Endothelial cell of umbilical vein (primary cell): Measurements from ENCODE around the gene MEIOSIN. TPM values are rescaled to one million over a fixed set of nuclear protein-coding genes. Genes with fewer than 3 reads are reported as not detected.

ENCODE experiments used
- BruUV-seq: library from RNA; stranded (reverse); fragments of 400-500 nt; replicated peaks from 2 replicates; lab custom pipeline; 2021; lab: Mats Ljungman, UMichigan
- CTCF ChIA-PET: fragments of 300-600, 350-600 bp; sonication (Branson Sonifier 250); formaldehyde crosslinking; loops from one replicate; lab custom pipeline; 2021; ENCODE audit warnings: antibody characterized with exemption, inconsistent platforms; lab: Charles Lee
- POLR2A ChIA-PET: fragments of 300-600, 350-600 bp; sonication (Branson Sonifier 250); formaldehyde crosslinking; loops from one replicate; lab custom pipeline; 2021; ENCODE audit warnings: antibody characterized with exemption, inconsistent platforms; lab: Charles Lee
- DNase-seq: peaks from one replicate; pipeline ENCODE4 v3.0.0-alpha.2; 2011; ENCODE audit warnings: low read depth, low spot score
- FAIRE-seq: peaks from 2 replicates; lab custom pipeline; 2011; peaks lifted over from hg19 to GRCh38; lab: Jason Lieb, UNC
- H2AFZ ChIP-seq: 2 replicates; pipeline ENCODE4 v1.6.0; 2012; ENCODE audit warnings: low read depth, low read length, control low read depth, inconsistent platforms
- H3K27ac ChIP-seq: 2 replicates; pipeline ENCODE4 v1.5.1; 2011; ENCODE audit warnings: low read depth, mild to moderate bottlenecking, control low read depth, low read length, moderate library complexity; ENCODE audit not compliant: insufficient read depth
- H3K27me3 ChIP-seq, 2 experiments: 2 replicates each; pipeline versions ENCODE4 v1.6.0 to v1.6.1; 2011; ENCODE audit warnings: low read length in 2 of 2, mixed read lengths in 1 of 2; ENCODE audit not compliant: control insufficient read depth in 2 of 2, insufficient read depth in 2 of 2
- H3K36me3 ChIP-seq, 2 experiments: 2 replicates in 1 of 2; 3 replicates in 1 of 2; pipeline ENCODE4 v1.5.1; 2011; ENCODE audit warnings: low read length in 2 of 2, mild to moderate bottlenecking in 1 of 2, moderate library complexity in 1 of 2; ENCODE audit not compliant: control insufficient read depth in 2 of 2, insufficient read depth in 2 of 2; ENCODE audit errors: extremely low read depth in 1 of 2
- H3K4me1 ChIP-seq: 3 replicates; pipeline ENCODE4 v1.5.1; 2011; ENCODE audit warnings: mild to moderate bottlenecking, low read length; ENCODE audit not compliant: control insufficient read depth, insufficient read depth; ENCODE audit errors: extremely low read depth
- H3K4me2 ChIP-seq: 2 replicates; pipeline ENCODE4 v1.6.1; 2011; ENCODE audit warnings: low read length, control low read depth, mixed read lengths; ENCODE audit not compliant: insufficient read depth
- H3K4me3 ChIP-seq, 3 experiments: fragments of 200-600 bp in 1 of 3; sonication (generic), shearing (Covaris generic) in 1 of 3; replicated peaks in 1 of 3; 2 replicates each; pipeline ENCODE4 v1.5.1; 2011 to 2016; ENCODE audit warnings: control low read depth in 3 of 3, low read length in 3 of 3, mild to moderate bottlenecking in 2 of 3, inconsistent platforms in 1 of 3, low read depth in 1 of 3, moderate library complexity in 1 of 3; ENCODE audit not compliant: insufficient read depth in 1 of 3
- H3K79me2 ChIP-seq: 2 replicates; pipeline ENCODE4 v1.6.0; 2012; ENCODE audit warnings: low read length, inconsistent platforms; ENCODE audit not compliant: control insufficient read depth, insufficient read depth
- H3K9ac ChIP-seq: replicated peaks from 2 replicates; pipeline ENCODE3; 2011; ENCODE audit warnings: low read length, control low read depth; ENCODE audit not compliant: insufficient read depth; ENCODE audit errors: extremely low read depth
- H3K9me1 ChIP-seq: replicated peaks from 3 replicates; pipeline ENCODE4 v1.6.0; 2011; ENCODE audit warnings: mild to moderate bottlenecking, low read length; ENCODE audit not compliant: control insufficient read depth, insufficient read depth; ENCODE audit errors: extremely low read depth
- H3K9me3 ChIP-seq: replicated peaks from 2 replicates; pipeline ENCODE4 v1.5.1; 2012; ENCODE audit warnings: low read length, inconsistent platforms; ENCODE audit not compliant: control insufficient read depth, insufficient read depth
- H4K20me1 ChIP-seq: replicated peaks from 2 replicates; pipeline ENCODE3; 2011; ENCODE audit warnings: mild to moderate bottlenecking, low read length; ENCODE audit not compliant: control insufficient read depth, insufficient read depth; ENCODE audit errors: extremely low read depth
- EZH2 ChIP-seq: IDR thresholded peaks from 2 replicates; pipeline ENCODE4 v1.6.1; 2012; ENCODE audit warnings: borderline replicate concordance, low read depth, mild to moderate bottlenecking, moderate library complexity, low read length, inconsistent platforms; ENCODE audit not compliant: severe bottlenecking
- FOS ChIP-seq: IDR thresholded peaks from 2 replicates; pipeline ENCODE4 v1.6.1; 2011; ENCODE audit warnings: mild to moderate bottlenecking, low read length, moderate library complexity, borderline replicate concordance; ENCODE audit not compliant: insufficient read depth
- GATA2 ChIP-seq: IDR thresholded peaks from 2 replicates; pipeline ENCODE4 v1.7.0; 2011; ENCODE audit warnings: low read depth, mild to moderate bottlenecking, moderate library complexity, mixed read lengths, low read length; ENCODE audit not compliant: insufficient read length, insufficient read depth
- JUN ChIP-seq: IDR thresholded peaks from 2 replicates; pipeline ENCODE4 v1.6.1; 2011; ENCODE audit warnings: borderline replicate concordance, low read depth; ENCODE audit not compliant: insufficient read length, insufficient read depth
- MAX ChIP-seq: IDR thresholded peaks from 2 replicates; pipeline ENCODE4 v1.6.1; 2011; ENCODE audit not compliant: insufficient read depth, insufficient read length
- MYC ChIP-seq: IDR thresholded peaks from one replicate; pipeline ENCODE4 v1.6.1; 2011; ENCODE audit warnings: mild to moderate bottlenecking, low read depth, low read length
- POLR2A ChIP-seq: IDR thresholded peaks from 2 replicates; pipeline ENCODE4 v1.6.1; 2012; ENCODE audit warnings: low read depth, mild to moderate bottlenecking, control low read depth, low read length
- POLR2AphosphoS5 ChIP-seq: IDR thresholded peaks from 2 replicates; pipeline ENCODE4 v1.6.1; 2012; ENCODE audit warnings: low read depth, mild to moderate bottlenecking, control low read depth, low read length, moderate library complexity; ENCODE audit not compliant: insufficient read depth
- dilution Hi-C: fragments of 300-500 bp; cut with MboI; formaldehyde crosslinking; loops from one replicate; pipeline ENCODE4 v1.15.0; 2019; ENCODE audit warnings: low sequenced_read_pairs; ENCODE audit not compliant: extremely low pct_ligation_motif_present
- intact Hi-C: fragments of 100-400 bp; cut with micrococcal nuclease; formaldehyde crosslinking; loops from one replicate; pipeline ENCODE4 v1.10.0; 2022
- polyA plus RNA-seq, 4 experiments: library from polyadenylated mRNA; depleted of rRNA in 3 of 4; stranded (reverse) in 3 of 4; unstranded in 1 of 4; fragments of >200 nt; gene quantifications; 2 replicates each; pipeline versions ENCODE4 v1.2.1 to v1.2.3, GENCODE V29; 2011 to 2012; ENCODE audit warnings: missing spikeins in 1 of 4
- total RNA-seq: library from RNA; stranded (reverse); gene quantifications from 2 replicates; pipeline ENCODE4 v1.2.3, GENCODE V29; 2021
- TF ChIP-seq, protein P1 (sequence below), 2 donors: IDR thresholded peaks; 1 replicate in 1 of 2; 2 replicates in 1 of 2; pipeline ENCODE4 v1.5.1; 2011; ENCODE audit warnings: low read length in 2 of 2, mild to moderate bottlenecking in 2 of 2, moderate library complexity in 2 of 2, control low read depth in 1 of 2, inconsistent platforms in 1 of 2, low read depth in 1 of 2; ENCODE audit not compliant: insufficient read depth in 1 of 2; ENCODE audit errors: extremely low read depth in 1 of 2

Gene MEIOSIN
- total and polyA plus RNA-seq, 2 donors (not counting 3 experiments of a cell fraction or from before 2014, with no cell fraction given), result not detected

GRCh38 chr19:45768984-45769782 is 35.9 kb downstream of the MEIOSIN start, which contains the start of gene SIX5:
TSS of gene SIX5 (minus strand) at chr19:45769252. CDS start at chr19:45768844, 408 bp downstream.
- H3K4me2 ChIP-seq, result peak within 1 kb of the TSS; percentile 90
- peak; percentile 100 for DNase-seq
- H3K27ac ChIP-seq, result peak within 1 kb of the TSS; percentile 71
- H3K9me3 ChIP-seq, result no peaks in the 10 kb centered on the region
- no peaks in the 10 kb centered on the region for H3K27me3 ChIP-seq
- intact Hi-C loops (loop anchor here (1.0 kb wide), 3 partner anchors 38 to 52 kb away; no protein-coding TSS in a partner anchor), dilution Hi-C loops (no loop called here)
- ChIA-PET POLR2A (interaction anchor here (0.5 to 2.4 kb wide), 11 partner anchors 10 to 651 kb away, joined by 3 to 24 read pairs (median 6); partner anchors contain the start of genes DMWD, FBXO46, QPCTL and SYMPK), CTCF (interaction anchor here (0.6 to 6.7 kb wide), 24 partner anchors 9 to 300 kb away, joined by 3 to 125 read pairs (median 6); partner anchors contain the start of genes DMPK, DMWD, FBXO46 and QPCTL)
- no peak for FAIRE-seq
- peak within 1 kb of the TSS; percentile 66 for H2AFZ ChIP-seq
- peaks cover 2% of the 10 kb centered on the region for H3K79me2 ChIP-seq
- H3K4me3 ChIP-seq, result peak within 1 kb of the TSS; percentile 81 to 92 (median 82)
- H3K4me1 ChIP-seq, result peaks cover 14% of the 10 kb centered on the region
- H3K36me3 ChIP-seq, result peaks cover 0 to 3% of the 10 kb centered on the region in 2 experiments
- BruUV-seq, result no TSS peak
- TF ChIP-seq JUN (no peak), POLR2A (peak; percentile 77), GATA2 (no peak), MAX (peak; percentile 15), POLR2AphosphoS5 (peak; percentile 82), MYC (no peak), EZH2 (no peak), FOS (no peak)
- TF ChIP-seq, protein P1, sequence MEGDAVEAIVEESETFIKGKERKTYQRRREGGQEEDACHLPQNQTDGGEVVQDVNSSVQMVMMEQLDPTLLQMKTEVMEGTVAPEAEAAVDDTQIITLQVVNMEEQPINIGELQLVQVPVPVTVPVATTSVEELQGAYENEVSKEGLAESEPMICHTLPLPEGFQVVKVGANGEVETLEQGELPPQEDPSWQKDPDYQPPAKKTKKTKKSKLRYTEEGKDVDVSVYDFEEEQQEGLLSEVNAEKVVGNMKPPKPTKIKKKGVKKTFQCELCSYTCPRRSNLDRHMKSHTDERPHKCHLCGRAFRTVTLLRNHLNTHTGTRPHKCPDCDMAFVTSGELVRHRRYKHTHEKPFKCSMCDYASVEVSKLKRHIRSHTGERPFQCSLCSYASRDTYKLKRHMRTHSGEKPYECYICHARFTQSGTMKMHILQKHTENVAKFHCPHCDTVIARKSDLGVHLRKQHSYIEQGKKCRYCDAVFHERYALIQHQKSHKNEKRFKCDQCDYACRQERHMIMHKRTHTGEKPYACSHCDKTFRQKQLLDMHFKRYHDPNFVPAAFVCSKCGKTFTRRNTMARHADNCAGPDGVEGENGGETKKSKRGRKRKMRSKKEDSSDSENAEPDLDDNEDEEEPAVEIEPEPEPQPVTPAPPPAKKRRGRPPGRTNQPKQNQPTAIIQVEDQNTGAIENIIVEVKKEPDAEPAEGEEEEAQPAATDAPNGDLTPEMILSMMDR (IDR thresholded peaks at IDR 0.05; ENCODE audit: extremely low read depth in 1 of 2, insufficient read depth in 1 of 2, low read depth in 1 of 2, low read length in 2 of 2), result no peak
- H4K20me1 ChIP-seq, result no peaks in the 10 kb centered on the region
- H3K9ac ChIP-seq, result peak within 1 kb of the TSS; percentile 77
- no peaks in the 10 kb centered on the region for H3K9me1 ChIP-seq
